BE2C (cell line): Measurements from ENCODE around the gene POU2F1.

ENCODE experiments used
- DNase-seq: peaks from one replicate; pipeline ENCODE4 v3.0.0-alpha.2; 2020
- H3K27me3 ChIP-seq: fragments of 250-450 bp; sonication (Bioruptor Pico); 2 replicates; pipeline ENCODE4 v1.5.1; 2020; ENCODE audit warnings: mild to moderate bottlenecking
- H3K36me3 ChIP-seq: fragments of 250-450 bp; sonication (Bioruptor Pico); 2 replicates; pipeline ENCODE4 v1.5.1; 2020; ENCODE audit warnings: mild to moderate bottlenecking
- H3K4me1 ChIP-seq: fragments of 250-450 bp; sonication (Bioruptor Pico); 2 replicates; pipeline ENCODE4 v1.5.1; 2020
- H3K4me3 ChIP-seq: 2 replicates; pipeline ENCODE4 v1.5.1; 2011; ENCODE audit warnings: low read depth, low read length
- H3K9me3 ChIP-seq: fragments of 250-450 bp; sonication (Bioruptor Pico); 2 replicates; pipeline ENCODE4 v1.5.1; 2020
- TF ChIP-seq, protein P1 (sequence below): IDR thresholded peaks from 2 replicates; pipeline ENCODE4 v1.5.1; 2012; ENCODE audit warnings: mild to moderate bottlenecking, low read depth, low read length

POU2F1 gene

GRCh38 chr1:167297222-167298214 lies 76.8 kb downstream of the POU2F1 start:
- no peaks in the 10 kb centered on the region for H3K27me3 ChIP-seq
- H3K9me3 ChIP-seq = peaks cover 3% of the 10 kb centered on the region; the same call in 1 of the 2 replicates
- H3K36me3 ChIP-seq = no peaks in the 10 kb centered on the region
- H3K4me1 ChIP-seq = peaks cover 9% of the 10 kb centered on the region
- TF ChIP-seq, protein P1, sequence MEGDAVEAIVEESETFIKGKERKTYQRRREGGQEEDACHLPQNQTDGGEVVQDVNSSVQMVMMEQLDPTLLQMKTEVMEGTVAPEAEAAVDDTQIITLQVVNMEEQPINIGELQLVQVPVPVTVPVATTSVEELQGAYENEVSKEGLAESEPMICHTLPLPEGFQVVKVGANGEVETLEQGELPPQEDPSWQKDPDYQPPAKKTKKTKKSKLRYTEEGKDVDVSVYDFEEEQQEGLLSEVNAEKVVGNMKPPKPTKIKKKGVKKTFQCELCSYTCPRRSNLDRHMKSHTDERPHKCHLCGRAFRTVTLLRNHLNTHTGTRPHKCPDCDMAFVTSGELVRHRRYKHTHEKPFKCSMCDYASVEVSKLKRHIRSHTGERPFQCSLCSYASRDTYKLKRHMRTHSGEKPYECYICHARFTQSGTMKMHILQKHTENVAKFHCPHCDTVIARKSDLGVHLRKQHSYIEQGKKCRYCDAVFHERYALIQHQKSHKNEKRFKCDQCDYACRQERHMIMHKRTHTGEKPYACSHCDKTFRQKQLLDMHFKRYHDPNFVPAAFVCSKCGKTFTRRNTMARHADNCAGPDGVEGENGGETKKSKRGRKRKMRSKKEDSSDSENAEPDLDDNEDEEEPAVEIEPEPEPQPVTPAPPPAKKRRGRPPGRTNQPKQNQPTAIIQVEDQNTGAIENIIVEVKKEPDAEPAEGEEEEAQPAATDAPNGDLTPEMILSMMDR = no peak
- peak overlapping the region; percentile 4; the same call in 1 of the 2 replicates for H3K4me3 ChIP-seq
- DNase-seq = peak; percentile 24

DNA sequence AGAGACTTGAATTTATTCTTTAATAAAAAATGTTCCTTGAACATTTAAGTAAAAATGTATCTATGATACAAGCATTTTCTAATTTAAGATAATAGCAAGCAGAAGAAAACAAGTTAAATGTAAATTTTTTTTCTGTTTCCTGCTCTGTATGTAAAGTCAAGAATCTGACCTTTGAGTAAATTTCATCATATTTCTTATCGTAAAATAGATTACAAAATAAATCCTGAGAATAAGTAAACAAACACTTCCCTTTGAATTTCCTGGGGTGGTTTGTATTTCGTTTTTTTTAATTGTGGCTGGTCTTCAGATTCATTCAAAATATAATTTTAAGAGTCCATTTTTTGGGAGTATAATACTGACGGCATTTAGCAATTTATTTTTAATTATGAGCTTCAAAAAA lies 77.6 kb downstream of the POU2F1 start:
- DNase-seq = no peak
- Histone ChIP-seq H3K4me3 (no peak overlapping the region), H3K36me3 (no peaks in the 10 kb centered on the region), H3K4me1 (peaks cover 9% of the 10 kb centered on the region), H3K27me3 (no peaks in the 10 kb centered on the region), H3K9me3 (no peaks in the 10 kb centered on the region)
- TF ChIP-seq, protein P1 = no peak

- Histone ChIP-seq H3K27me3 (no peaks in the 10 kb centered on the region), H3K9me3 (no peaks in the 10 kb centered on the region), H3K4me1 (peaks cover 6% of the 10 kb centered on the region), H3K4me3 (no peak overlapping the region), H3K36me3 (no peaks in the 10 kb centered on the region)
- DNase-seq = no peak
- TF ChIP-seq, protein P1 = no peak
Observed at GRCh38 chr1:167301355-167301754, 80.7 kb downstream of the POU2F1 start.

- H3K4me1 ChIP-seq = no peaks in the 10 kb centered on the region
- H3K4me3 ChIP-seq = no peak overlapping the region
- H3K9me3 ChIP-seq = no peaks in the 10 kb centered on the region
- no peaks in the 10 kb centered on the region for H3K27me3 ChIP-seq
- TF ChIP-seq, protein P1 = no peak
- no peak for DNase-seq
- H3K36me3 ChIP-seq = no peaks in the 10 kb centered on the region
Observed at GRCh38 chr1:167304165-167304564, 83.5 kb downstream of the POU2F1 start.

GRCh38 chr1:167305059-167305705 lies 84.5 kb downstream of the POU2F1 start:
- H3K4me3 ChIP-seq = no peak overlapping the region
- no peaks in the 10 kb centered on the region for H3K36me3 ChIP-seq
- TF ChIP-seq, protein P1 = no peak
- no peaks in the 10 kb centered on the region for H3K9me3 ChIP-seq
- H3K27me3 ChIP-seq = no peaks in the 10 kb centered on the region
- no peaks in the 10 kb centered on the region for H3K4me1 ChIP-seq
- DNase-seq = no peak
